Brain microvascular endothelial cell (primary cell): ENCODE measurements around the gene PNMA8C.

ENCODE experiments used
- DNase-seq: peaks from one replicate; pipeline ENCODE4 v3.0.0-alpha.2; 2020
- H3K27ac ChIP-seq: fragments of 250-450 bp; sonication (Bioruptor Pico); 2 replicates; pipeline ENCODE4 v1.5.1; 2020; ENCODE audit warnings: mild to moderate bottlenecking, moderate library complexity
- H3K27me3 ChIP-seq: fragments of 250-450 bp; sonication (Bioruptor Pico); replicated peaks from 2 replicates; pipeline ENCODE4 v1.5.1; 2020; ENCODE audit warnings: mild to moderate bottlenecking
- H3K36me3 ChIP-seq: fragments of 250-450 bp; sonication (Bioruptor Pico); replicated peaks from 2 replicates; pipeline ENCODE4 v1.5.1; 2020; ENCODE audit warnings: mild to moderate bottlenecking
- H3K4me3 ChIP-seq: 2 replicates; pipeline ENCODE4 v1.5.1; 2011; ENCODE audit warnings: low read depth, mild to moderate bottlenecking, control low read depth, low read length, moderate library complexity
- CTCF ChIP-seq: IDR thresholded peaks from 2 replicates; pipeline ENCODE4 v1.5.1; 2011; ENCODE audit warnings: low read depth, mild to moderate bottlenecking, moderate library complexity, low read length, control low read depth, inconsistent platforms; ENCODE audit errors: missing control alignments
- in situ Hi-C: cut with HindIII; loops from 2 replicates; pipeline ENCODE4 v1.10.0; 2017; ENCODE audit warnings: low sequenced_read_pairs, low pct_ligation_motif_present

The PNMA8C gene

GRCh38 chr19:46411925-46412649 lies 16.6 kb downstream of the PNMA8C start:
- no peak overlapping the region for H3K27ac ChIP-seq
- H3K27me3 ChIP-seq: no peaks in the 10 kb centered on the region
- peak; percentile 9 for TF ChIP-seq CTCF
- H3K4me3 ChIP-seq: peak overlapping the region; percentile 67
- no peaks in the 10 kb centered on the region for H3K36me3 ChIP-seq
- in situ Hi-C loops: no loop called here
- DNase-seq: no peak

GRCh38 chr19:46411088-46411924 lies 17.4 kb downstream of the PNMA8C start:
- no peak overlapping the region for H3K27ac ChIP-seq
- no peaks in the 10 kb centered on the region for H3K36me3 ChIP-seq
- TF ChIP-seq CTCF: no peak
- H3K27me3 ChIP-seq: no peaks in the 10 kb centered on the region
- DNase-seq: no peak
- H3K4me3 ChIP-seq: peak overlapping the region; percentile 67
- in situ Hi-C loops: no loop called here

GRCh38 chr19:46410205-46411087 lies 18.3 kb downstream of the PNMA8C start:
- Histone ChIP-seq H3K27ac (no peak overlapping the region), H3K4me3 (no peak overlapping the region), H3K36me3 (no peaks in the 10 kb centered on the region), H3K27me3 (no peaks in the 10 kb centered on the region)
- in situ Hi-C loops: no loop called here
- TF ChIP-seq CTCF: no peak
- no peak for DNase-seq

GRCh38 chr19:46409191-46409590 lies 19.5 kb downstream of the PNMA8C start:
- Histone ChIP-seq H3K27me3 (no peaks in the 10 kb centered on the region), H3K4me3 (no peak overlapping the region), H3K36me3 (no peaks in the 10 kb centered on the region), H3K27ac (no peak overlapping the region)
- TF ChIP-seq CTCF: no peak
- no peak for DNase-seq
- in situ Hi-C loops: no loop called here

- Histone ChIP-seq H3K27ac (no peak overlapping the region), H3K27me3 (no peaks in the 10 kb centered on the region), H3K4me3 (no peak overlapping the region), H3K36me3 (no peaks in the 10 kb centered on the region)
- in situ Hi-C loops: no loop called here
- no peak for DNase-seq
- no peak for TF ChIP-seq CTCF
Observed at GRCh38 chr19:46408664-46409039, 20.1 kb downstream of the PNMA8C start.
